Liver (tissue), 9 donors: ENCODE data around the gene APP. TPM values are rescaled to one million over a fixed set of nuclear protein-coding genes. Genes with fewer than 3 reads are reported as not detected.

Experiments
- DNase-seq: peaks from one replicate; pipeline ENCODE4 v3.0.0-alpha.2; 2017; ENCODE audit warnings: low spot score
- H3K27ac ChIP-seq, 2 donors: one replicate each; pipeline ENCODE4 v1.7.0; 2013; ENCODE audit warnings: inconsistent platforms in 2 of 2, low read length in 2 of 2, control low read depth in 1 of 2, low read depth in 1 of 2, mild to moderate bottlenecking in 1 of 2
- H3K27me3 ChIP-seq, 4 donors: one replicate each; pipeline versions ENCODE4 v1.6.1 to v1.7.0; 2013; ENCODE audit warnings: low read length in 3 of 4, inconsistent platforms in 1 of 4, mild to moderate bottlenecking in 1 of 4, moderate library complexity in 1 of 4; ENCODE audit not compliant: control insufficient read depth in 4 of 4, insufficient read depth in 4 of 4
- H3K36me3 ChIP-seq, 4 donors: one replicate each; pipeline versions ENCODE4 v1.6.1 to v1.7.0; 2013; ENCODE audit warnings: low read length in 3 of 4, mild to moderate bottlenecking in 3 of 4, low read depth in 1 of 4, moderate library complexity in 1 of 4; ENCODE audit not compliant: control insufficient read depth in 4 of 4, insufficient read depth in 3 of 4
- H3K4me1 ChIP-seq, 4 donors: one replicate each; pipeline versions ENCODE4 v1.6.1 to v1.7.0; 2013; ENCODE audit warnings: low read length in 3 of 4, mild to moderate bottlenecking in 3 of 4, moderate library complexity in 1 of 4; ENCODE audit not compliant: control insufficient read depth in 4 of 4, insufficient read depth in 4 of 4
- H3K4me3 ChIP-seq, 3 donors: one replicate each; pipeline versions ENCODE4 v1.6.1 to v1.7.0; 2013; ENCODE audit warnings: low read length in 3 of 3, control low read depth in 1 of 3, low read depth in 1 of 3, mild to moderate bottlenecking in 1 of 3
- H3K9ac ChIP-seq, 2 donors: one replicate each; pipeline ENCODE4 v1.7.0; 2013; ENCODE audit warnings: low read length in 2 of 2, mild to moderate bottlenecking in 2 of 2, moderate library complexity in 2 of 2, control low read depth in 1 of 2, low read depth in 1 of 2
- H3K9me3 ChIP-seq, 4 donors: one replicate each; pipeline versions ENCODE4 v1.6.1 to v1.7.0; 2013; ENCODE audit warnings: low read length in 3 of 4; ENCODE audit not compliant: control insufficient read depth in 4 of 4
- ATF3 ChIP-seq: IDR thresholded peaks from 2 replicates; pipeline ENCODE4 v1.6.1; 2016; ENCODE audit warnings: antibody characterized with exemption
- CTCF ChIP-seq: fragments of 150-350 bp; IDR thresholded peaks from 2 replicates; pipeline ENCODE4 v1.5.1; 2017; ENCODE audit warnings: improper control_type of control experiment, low read depth, low read length; ENCODE audit not compliant: missing input control
- EGR1 ChIP-seq, 2 donors: IDR thresholded peaks; 2 replicates each; pipeline ENCODE4 v1.6.1; 2016 to 2018; ENCODE audit warnings: antibody characterized with exemption in 2 of 2, low read depth in 2 of 2
- FOXA2 ChIP-seq: IDR thresholded peaks from 2 replicates; pipeline ENCODE4 v1.6.1; 2016; ENCODE audit warnings: antibody characterized with exemption
- GABPA ChIP-seq, 2 donors: IDR thresholded peaks in 1 of 2; conservative IDR thresholded peaks in 1 of 2; 2 replicates each; pipeline ENCODE4 v1.6.1; 2016; ENCODE audit warnings: antibody characterized with exemption in 2 of 2, mild to moderate bottlenecking in 1 of 2, moderate library complexity in 1 of 2
- HNF4A ChIP-seq, 2 donors: conservative IDR thresholded peaks; 2 replicates each; pipeline ENCODE4 v1.6.1; 2016; ENCODE audit warnings: antibody characterized with exemption in 2 of 2, mild to moderate bottlenecking in 2 of 2
- HNF4G ChIP-seq: IDR thresholded peaks from 2 replicates; pipeline ENCODE4 v1.6.1; 2016; ENCODE audit warnings: antibody characterized with exemption
- JUND ChIP-seq, 2 donors: IDR thresholded peaks; 2 replicates each; pipeline ENCODE4 v1.6.1; 2016; ENCODE audit warnings: antibody characterized with exemption in 2 of 2
- MAX ChIP-seq: IDR thresholded peaks from 2 replicates; pipeline ENCODE4 v1.6.1; 2016; ENCODE audit warnings: antibody characterized with exemption
- NR2F2 ChIP-seq: IDR thresholded peaks from 2 replicates; pipeline ENCODE4 v1.6.1; 2016; ENCODE audit warnings: antibody characterized with exemption
- RAD21 ChIP-seq, 2 donors: IDR thresholded peaks; 2 replicates each; pipeline ENCODE4 v1.6.1; 2016; ENCODE audit warnings: antibody characterized with exemption in 2 of 2, mild to moderate bottlenecking in 2 of 2
- REST ChIP-seq: IDR thresholded peaks from 2 replicates; pipeline ENCODE4 v1.6.1; 2016; ENCODE audit warnings: antibody characterized with exemption, mild to moderate bottlenecking
- RXRA ChIP-seq, 2 donors: IDR thresholded peaks; 2 replicates each; pipeline ENCODE4 v1.6.1; 2017 to 2018; ENCODE audit warnings: antibody characterized with exemption in 2 of 2, mild to moderate bottlenecking in 1 of 2
- SP1 ChIP-seq: IDR thresholded peaks from 2 replicates; pipeline ENCODE4 v1.6.1; 2018; ENCODE audit warnings: antibody characterized with exemption, mild to moderate bottlenecking
- TAF1 ChIP-seq: conservative IDR thresholded peaks from 2 replicates; pipeline ENCODE4 v1.6.1; 2016; ENCODE audit warnings: antibody characterized with exemption, mild to moderate bottlenecking
- YY1 ChIP-seq: IDR thresholded peaks from 2 replicates; pipeline ENCODE4 v1.6.1; 2016; ENCODE audit warnings: antibody characterized with exemption, mild to moderate bottlenecking
- WGBS: extraction: QIAGEN DNeasy Blood & Tissue Kit; methylation state at CpG from one replicate; pipeline ENCODE4 v1.1.7; 2013; 5-methylcytosine and 5-hydroxymethylcytosine counted together
- polyA plus RNA-seq, 2 donors: library from polyadenylated mRNA; stranded (reverse) in 1 of 2; unstranded in 1 of 2; fragments of 200-250 nt in 1 of 2; fragments of >200 nt in 1 of 2; fragmentation: Nextera tagmentation in 1 of 2; extraction: Ambion mirVana in 1 of 2; gene quantifications; one replicate each; pipeline versions ENCODE4 v1.2.1 to v1.2.3, GENCODE V29; 2013 to 2015
- total RNA-seq, 2 donors: library from RNA; depleted of rRNA; stranded (reverse); fragments of >200 nt; gene quantifications; one replicate each; pipeline ENCODE4 v1.2.3, GENCODE V29; 2014
- donor health status: healthy.
- donor health status: healthy.
- donor health status: healthy.
- donor health status: healthy.
- donor health status: healthy.

The APP gene
- total and polyA plus RNA-seq, 4 donors: 24.9 to 201 (median 111) TPM

GRCh38 chr21:26060335-26061115 lies 110.0 kb downstream of the APP start:
- DNase-seq: no peak
- H3K27ac ChIP-seq: no peak overlapping the region
- TF ChIP-seq REST: no peak
- H3K27me3 ChIP-seq: no peaks in the 10 kb centered on the region
- no peak overlapping the region for H3K4me3 ChIP-seq
- H3K9ac ChIP-seq: no peak overlapping the region
- 91% methylated on average over 7 of the region's 7 CpGs for WGBS
- H3K4me1 ChIP-seq: peaks cover 5 to 10% (median 6%) of the 10 kb centered on the region in 4 donors
- no peaks in the 10 kb centered on the region for H3K9me3 ChIP-seq
- H3K36me3 ChIP-seq: no peaks in the 10 kb centered on the region

GRCh38 chr21:26057477-26058170 lies 112.9 kb downstream of the APP start:
- WGBS: 93% methylated on average over 6 of the region's 6 CpGs
- no peak overlapping the region for H3K4me3 ChIP-seq
- no peak for TF ChIP-seq SP1
- no peak for TF ChIP-seq CTCF
- TF ChIP-seq HNF4A (conservative IDR thresholded peaks at IDR 0.05): no peak
- H3K9me3 ChIP-seq: no peaks in the 10 kb centered on the region
- H3K27ac ChIP-seq: peak overlapping the region; percentile 5 to 31
- H3K36me3 ChIP-seq: peaks cover 0 to 3% (median 0%) of the 10 kb centered on the region in 4 donors
- DNase-seq: no peak
- H3K4me1 ChIP-seq: peaks cover 4 to 16% (median 11%) of the 10 kb centered on the region in 4 donors
- H3K9ac ChIP-seq: no peak overlapping the region
- no peaks in the 10 kb centered on the region for H3K27me3 ChIP-seq

- H3K4me1 ChIP-seq: peaks cover 4 to 16% (median 11%) of the 10 kb centered on the region in 4 donors
- TF ChIP-seq HNF4A (conservative IDR thresholded peaks at IDR 0.05): no peak
- TF ChIP-seq FOXA2: no peak
- TF ChIP-seq RAD21 (IDR thresholded peaks at IDR 0.05): no peak
- TF ChIP-seq TAF1: no peak
- no peak for TF ChIP-seq CTCF
- no peak for TF ChIP-seq NR2F2
- TF ChIP-seq JUND (IDR thresholded peaks at IDR 0.05): no peak
- TF ChIP-seq SP1: no peak
- TF ChIP-seq RXRA (IDR thresholded peaks at IDR 0.05): no peak
- TF ChIP-seq ATF3: no peak
- TF ChIP-seq GABPA (IDR thresholded peaks at IDR 0.05 in 1 of 2, conservative IDR thresholded peaks at IDR 0.05 in 1 of 2): no peak
- no peak for TF ChIP-seq MAX
- no peak for TF ChIP-seq HNF4G
- no peak for TF ChIP-seq YY1
- no peak for TF ChIP-seq EGR1 (IDR thresholded peaks at IDR 0.05; ENCODE audit: low read depth in 2 of 2)
Measured at GRCh38 chr21:26055841-26056264, 114.7 kb downstream of the APP start.

More at GRCh38 chr21:26055841-26056264, 114.7 kb downstream of the APP start:
- Histone ChIP-seq H3K27ac (no peak overlapping the region), H3K27me3 (no peaks in the 10 kb centered on the region), H3K4me3 (no peak overlapping the region), H3K9me3 (no peaks in the 10 kb centered on the region), H3K9ac (no peak overlapping the region), H3K36me3 (peaks cover under 1 to 5% (median 2%) of the 10 kb centered on the region in 4 donors)
- DNase-seq: no peak
- 48% methylated on average over 5 of the region's 5 CpGs for WGBS
